Stimulated activated CD8-positive, alpha-beta memory T cell treated with anti-CD3 and anti-CD28 coated beads, Interleukin-4, amount 100 ng/mL, for 4 hours (primary cell): Measurements from ENCODE around the gene ABCA7.
"Not testable (repeated sequence)": the region's sequence is repeated elsewhere in the genome, so short reads cannot be mapped to it uniquely, and the experiment has no call there.

ENCODE experiments used
- DNase-seq, 2 donors: peaks; one replicate each; pipeline ENCODE4 v3.0.0-alpha.2; 2020; ENCODE audit warnings: low read depth in 2 of 2, low spot score in 1 of 2

ABCA7 gene

GRCh38 chr19:1113986-1114483 lies 74.1 kb downstream of the ABCA7 start:
- DNase-seq, result no peak

- DNase-seq, result not testable (repeated sequence)
These were observed 74.8 kb downstream of the ABCA7 start for GRCh38 chr19:1114728-1115127.
